IMR-90 (cell line): ENCODE results near the gene CDYL2. TPM values are rescaled to one million over a fixed set of nuclear protein-coding genes. Genes with fewer than 3 reads are reported as not detected.

Source experiments
- ATAC-seq: fragments of 200-7000 bp; cut with Tn5 transposase; 2 replicates; pipeline ENCODE4 v1.9.1; 2020; ENCODE audit warnings: low read depth, mild to moderate bottlenecking, moderate library complexity
- BruUV-seq: library from RNA; stranded (reverse); fragments of 400-500 nt; replicated peaks from 2 replicates; lab custom pipeline; 2021; lab: Mats Ljungman, UMichigan
- CTCF ChIA-PET: fragments of 300-600 bp; formaldehyde crosslinking; extraction: SDS; loops from one replicate; lab custom pipeline; 2021; ENCODE audit warnings: antibody characterized with exemption; lab: Yijun Ruan, JAX
- POLR2A ChIA-PET: fragments of 300-600 bp; sonication (Branson Sonifier 250); formaldehyde crosslinking; loops from one replicate; lab custom pipeline; 2022; ENCODE audit warnings: antibody characterized with exemption; ENCODE audit not compliant: unreplicated experiment; lab: Charles Lee
- DNase-seq: peaks from one replicate; pipeline ENCODE4 v3.0.0; 2013
- H2AFZ ChIP-seq: replicated peaks from 2 replicates; pipeline ENCODE3; 2013; ENCODE audit warnings: low read length, mild to moderate bottlenecking; ENCODE audit not compliant: poor library complexity
- H2AK5ac ChIP-seq: 2 replicates; pipeline ENCODE4 v1.6.1; 2013; ENCODE audit warnings: low read depth, low read length, inconsistent platforms
- H2AK9ac ChIP-seq: replicated peaks from 2 replicates; pipeline ENCODE3; 2013; ENCODE audit warnings: mild to moderate bottlenecking, low read depth, low read length, moderate library complexity; ENCODE audit not compliant: poor library complexity
- H2BK120ac ChIP-seq: 2 replicates; pipeline ENCODE4 v1.6.1; 2013; ENCODE audit warnings: low read depth, low read length, inconsistent platforms
- H2BK15ac ChIP-seq: 3 replicates; pipeline ENCODE4 v1.6.1; 2013; ENCODE audit warnings: low read depth, low read length, inconsistent platforms
- H2BK20ac ChIP-seq: 2 replicates; pipeline ENCODE4 v1.6.1; 2013; ENCODE audit warnings: low read depth, mild to moderate bottlenecking, inconsistent platforms, low read length, moderate library complexity
- H2BK5ac ChIP-seq: 2 replicates; pipeline ENCODE4 v1.6.1; 2013; ENCODE audit warnings: mild to moderate bottlenecking, low read depth, low read length, inconsistent platforms; ENCODE audit not compliant: poor library complexity, severe bottlenecking
- H3K14ac ChIP-seq: replicated peaks from 2 replicates; pipeline ENCODE4 v1.6.1; 2013; ENCODE audit warnings: low read depth, low read length, inconsistent platforms
- H3K18ac ChIP-seq: 2 replicates; pipeline ENCODE4 v1.6.1; 2013; ENCODE audit warnings: low read depth, low read length, control low read depth
- H3K23ac ChIP-seq: 2 replicates; pipeline ENCODE4 v1.6.1; 2013; ENCODE audit warnings: low read depth, low read length, inconsistent platforms
- H3K27ac ChIP-seq: 2 replicates; pipeline ENCODE4 v1.5.1; 2013; ENCODE audit warnings: mild to moderate bottlenecking, control low read depth, low read length; ENCODE audit not compliant: insufficient read depth
- H3K27me3 ChIP-seq: 2 replicates; pipeline ENCODE4 v1.6.1; 2013; ENCODE audit warnings: low read length; ENCODE audit not compliant: control insufficient read depth, insufficient read depth
- H3K36me3 ChIP-seq: 2 replicates; pipeline ENCODE4 v1.6.1; 2013; ENCODE audit warnings: low read length, mixed read lengths; ENCODE audit not compliant: control insufficient read depth, insufficient read depth
- H3K4ac ChIP-seq: 2 replicates; pipeline ENCODE4 v1.6.1; 2013; ENCODE audit warnings: low read depth, low read length, inconsistent platforms
- H3K4me1 ChIP-seq: 2 replicates; pipeline ENCODE4 v1.6.1; 2013; ENCODE audit warnings: low read length, mixed read lengths; ENCODE audit not compliant: control insufficient read depth, insufficient read depth
- H3K4me2 ChIP-seq: 2 replicates; pipeline ENCODE4 v1.6.1; 2013; ENCODE audit warnings: low read depth, mild to moderate bottlenecking, control low read depth, low read length, moderate library complexity
- H3K4me3 ChIP-seq: 2 replicates; pipeline ENCODE4 v1.5.1; 2013; ENCODE audit warnings: low read depth, mild to moderate bottlenecking, control low read depth, low read length, moderate library complexity; ENCODE audit not compliant: insufficient read depth
- H3K56ac ChIP-seq: 2 replicates; pipeline ENCODE4 v1.6.1; 2013; ENCODE audit warnings: low read length, inconsistent platforms; ENCODE audit not compliant: insufficient read depth; ENCODE audit errors: extremely low read depth
- H3K79me1 ChIP-seq, 2 experiments: 2 replicates each; pipeline ENCODE4 v1.6.1; 2013; ENCODE audit warnings: low read length in 2 of 2, inconsistent platforms in 1 of 2, low read depth in 1 of 2
- H3K9ac ChIP-seq: 2 replicates; pipeline ENCODE4 v1.6.1; 2013; ENCODE audit warnings: low read depth, low read length, control low read depth
- H3K9me1 ChIP-seq: 2 replicates; pipeline ENCODE4 v1.6.1; 2013; ENCODE audit warnings: low read length, inconsistent platforms; ENCODE audit not compliant: insufficient read depth
- H3K9me3 ChIP-seq: 2 replicates; pipeline ENCODE4 v1.6.1; 2013; ENCODE audit warnings: low read length; ENCODE audit not compliant: control insufficient read depth, insufficient read depth
- H4K20me1 ChIP-seq: 2 replicates; pipeline ENCODE4 v1.6.1; 2013; ENCODE audit warnings: low read length, inconsistent platforms; ENCODE audit not compliant: insufficient read depth
- H4K5ac ChIP-seq: 2 replicates; pipeline ENCODE4 v1.6.1; 2013; ENCODE audit warnings: mild to moderate bottlenecking, low read depth, low read length, control low read depth
- H4K8ac ChIP-seq, 2 experiments: 2 replicates each; pipeline ENCODE4 v1.6.1; 2013; ENCODE audit warnings: low read depth in 2 of 2, low read length in 2 of 2, control low read depth in 1 of 2, inconsistent platforms in 1 of 2
- H4K91ac ChIP-seq: 2 replicates; pipeline ENCODE4 v1.6.1; 2013; ENCODE audit warnings: low read depth, low read length, inconsistent platforms; ENCODE audit not compliant: insufficient read depth
- BHLHE40 ChIP-seq: fragments of 150-350 bp; IDR thresholded peaks from 2 replicates; pipeline ENCODE4 v1.6.1; 2016; ENCODE audit warnings: mild to moderate bottlenecking, low read depth, low read length
- CEBPB ChIP-seq: IDR thresholded peaks from 2 replicates; pipeline ENCODE4 v1.6.1; 2012; ENCODE audit warnings: low read depth, low read length, improper control_type of control experiment
- CHD1 ChIP-seq: IDR thresholded peaks from 2 replicates; pipeline ENCODE4 v1.6.1; 2012; ENCODE audit warnings: low read depth, low read length, improper control_type of control experiment
- FOS ChIP-seq: fragments of 150-350 bp; IDR thresholded peaks from 2 replicates; pipeline ENCODE4 v1.6.1; 2016; ENCODE audit warnings: low read depth, low read length
- MAFK ChIP-seq: IDR thresholded peaks from 2 replicates; pipeline ENCODE4 v1.6.1; 2012; ENCODE audit warnings: low read depth, low read length, improper control_type of control experiment
- MAZ ChIP-seq: IDR thresholded peaks from 2 replicates; pipeline ENCODE4 v1.6.1; 2012; ENCODE audit warnings: low read depth, mild to moderate bottlenecking, low read length, improper control_type of control experiment, moderate library complexity, borderline replicate concordance
- MXI1 ChIP-seq: IDR thresholded peaks from 2 replicates; pipeline ENCODE4 v1.6.1; 2012; ENCODE audit warnings: low read depth, mild to moderate bottlenecking, low read length, moderate library complexity, borderline replicate concordance
- NFE2L2 ChIP-seq: fragments of 150-350 bp; IDR thresholded peaks from 2 replicates; pipeline ENCODE4 v1.6.1; 2016; ENCODE audit warnings: low read depth, mild to moderate bottlenecking, low read length
- POLR2A ChIP-seq: IDR thresholded peaks from 2 replicates; pipeline ENCODE4 v1.6.1; 2012; ENCODE audit warnings: mild to moderate bottlenecking, low read depth, low read length
- RAD21 ChIP-seq: IDR thresholded peaks from 2 replicates; pipeline ENCODE4 v1.6.1; 2012; ENCODE audit warnings: low read length, improper control_type of control experiment
- RCOR1 ChIP-seq: IDR thresholded peaks from 2 replicates; pipeline ENCODE4 v1.6.1; 2012; ENCODE audit warnings: mild to moderate bottlenecking, low read length, improper control_type of control experiment; ENCODE audit not compliant: insufficient replicate concordance
- RFX5 ChIP-seq: IDR thresholded peaks from 2 replicates; pipeline ENCODE4 v1.8.0; 2012; ENCODE audit warnings: low read depth, mild to moderate bottlenecking, low read length, moderate library complexity
- SMC3 ChIP-seq: fragments of 150-350 bp; IDR thresholded peaks from 2 replicates; pipeline ENCODE4 v1.6.1; 2016; ENCODE audit warnings: low read depth, mild to moderate bottlenecking, antibody characterized with exemption, low read length, moderate library complexity
- WGBS, 2 experiments: methylation state at CpG; one replicate each; pipeline versions ENCODE4 v1.1.5 to v1.1.7; 2013; ENCODE audit warnings: missing lambda C conversion rate in 2 of 2; ENCODE audit not compliant: insufficient read length in 1 of 2; ENCODE audit errors: extremely low coverage in 2 of 2; 5-methylcytosine and 5-hydroxymethylcytosine counted together
- dilution Hi-C: fragments of 300-500 bp; cut with HindIII; formaldehyde crosslinking; loops from one replicate; pipeline ENCODE4 v1.14.3; 2018; ENCODE audit warnings: low sequenced_read_pairs; ENCODE audit not compliant: unreplicated experiment
- in situ Hi-C: fragments of 300-500 bp; cut with MboI; formaldehyde crosslinking; loops from 3 replicates; pipeline ENCODE4 v1.14.3; 2019; ENCODE audit warnings: low sequenced_read_pairs, inconsistent platforms, mixed read lengths
- intact Hi-C: fragments of 100-400 bp; cut with micrococcal nuclease; formaldehyde crosslinking; loops from 2 replicates; pipeline ENCODE4 v1.10.0; 2022
- polyA plus RNA-seq, 3 experiments: library from polyadenylated mRNA; depleted of rRNA; stranded (reverse); fragments of >200 nt; gene quantifications; 2 replicates each; pipeline ENCODE4 v1.2.3, GENCODE V29; 2012; ENCODE audit warnings: low replicate concordance in 1 of 3
- total RNA-seq: library from RNA; depleted of rRNA; stranded (reverse); fragments of >200 nt; gene quantifications from 2 replicates; pipeline ENCODE4 v1.2.3, GENCODE V29; 2012
- TF ChIP-seq, protein P1 (sequence below): fragments of 150-350 bp; IDR thresholded peaks from 2 replicates; pipeline ENCODE4 v1.6.1; 2016; ENCODE audit warnings: low read depth, mild to moderate bottlenecking, low read length, moderate library complexity, borderline replicate concordance
- TF ChIP-seq, protein P2 (sequence below): fragments of 150-350 bp; IDR thresholded peaks from 2 replicates; pipeline ENCODE4 v1.6.1; 2017; ENCODE audit warnings: mild to moderate bottlenecking, antibody characterized with exemption, low read length, low read depth
- TF ChIP-seq, protein P3 (sequence below): conservative IDR thresholded peaks from 2 replicates; pipeline ENCODE4 v1.5.1; 2012; ENCODE audit warnings: mild to moderate bottlenecking, low read depth, low read length, improper control_type of control experiment

The CDYL2 gene
- total and polyA plus RNA-seq, 2 of the 4 experiments (the other 2 are of a cell fraction), result 1.2 to 3.9 TPM

GRCh38 chr16:80604600-80605355 lies 199.6 kb downstream of the CDYL2 start:
- H3K14ac ChIP-seq, result no peak overlapping the region
- no peaks in the 10 kb centered on the region for H3K9me1 ChIP-seq
- dilution Hi-C loops, result no loop called here
- ATAC-seq (no peak), DNase-seq (no peak)
- H4K91ac ChIP-seq, result no peak overlapping the region
- no peak overlapping the region for H2BK5ac ChIP-seq
- H3K27ac ChIP-seq, result no peak overlapping the region
- H2BK15ac ChIP-seq, result no peak overlapping the region
- no peak overlapping the region for H4K8ac ChIP-seq
- no CpG with 5 or more reads among the region's 8 CpGs for WGBS, 2 experiments
- no peak overlapping the region for H3K4ac ChIP-seq
- no peak for TF ChIP-seq NFE2L2
- TF ChIP-seq FOS, result no peak
- TF ChIP-seq RFX5, result no peak
- TF ChIP-seq, protein P1, sequence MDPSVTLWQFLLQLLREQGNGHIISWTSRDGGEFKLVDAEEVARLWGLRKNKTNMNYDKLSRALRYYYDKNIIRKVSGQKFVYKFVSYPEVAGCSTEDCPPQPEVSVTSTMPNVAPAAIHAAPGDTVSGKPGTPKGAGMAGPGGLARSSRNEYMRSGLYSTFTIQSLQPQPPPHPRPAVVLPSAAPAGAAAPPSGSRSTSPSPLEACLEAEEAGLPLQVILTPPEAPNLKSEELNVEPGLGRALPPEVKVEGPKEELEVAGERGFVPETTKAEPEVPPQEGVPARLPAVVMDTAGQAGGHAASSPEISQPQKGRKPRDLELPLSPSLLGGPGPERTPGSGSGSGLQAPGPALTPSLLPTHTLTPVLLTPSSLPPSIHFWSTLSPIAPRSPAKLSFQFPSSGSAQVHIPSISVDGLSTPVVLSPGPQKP, result no peak
- TF ChIP-seq SMC3, result no peak
- no peak for TF ChIP-seq MAZ
- TF ChIP-seq, protein P2, sequence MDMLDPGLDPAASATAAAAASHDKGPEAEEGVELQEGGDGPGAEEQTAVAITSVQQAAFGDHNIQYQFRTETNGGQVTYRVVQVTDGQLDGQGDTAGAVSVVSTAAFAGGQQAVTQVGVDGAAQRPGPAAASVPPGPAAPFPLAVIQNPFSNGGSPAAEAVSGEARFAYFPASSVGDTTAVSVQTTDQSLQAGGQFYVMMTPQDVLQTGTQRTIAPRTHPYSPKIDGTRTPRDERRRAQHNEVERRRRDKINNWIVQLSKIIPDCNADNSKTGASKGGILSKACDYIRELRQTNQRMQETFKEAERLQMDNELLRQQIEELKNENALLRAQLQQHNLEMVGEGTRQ, result no peak
- no peak for TF ChIP-seq MXI1
- no peak for TF ChIP-seq RAD21
- no peak for TF ChIP-seq CHD1
- no peak for TF ChIP-seq POLR2A
- no peak for TF ChIP-seq MAFK
- no peak for TF ChIP-seq CEBPB
- TF ChIP-seq RCOR1, result no peak
- no peak for TF ChIP-seq BHLHE40
- TF ChIP-seq, protein P3, sequence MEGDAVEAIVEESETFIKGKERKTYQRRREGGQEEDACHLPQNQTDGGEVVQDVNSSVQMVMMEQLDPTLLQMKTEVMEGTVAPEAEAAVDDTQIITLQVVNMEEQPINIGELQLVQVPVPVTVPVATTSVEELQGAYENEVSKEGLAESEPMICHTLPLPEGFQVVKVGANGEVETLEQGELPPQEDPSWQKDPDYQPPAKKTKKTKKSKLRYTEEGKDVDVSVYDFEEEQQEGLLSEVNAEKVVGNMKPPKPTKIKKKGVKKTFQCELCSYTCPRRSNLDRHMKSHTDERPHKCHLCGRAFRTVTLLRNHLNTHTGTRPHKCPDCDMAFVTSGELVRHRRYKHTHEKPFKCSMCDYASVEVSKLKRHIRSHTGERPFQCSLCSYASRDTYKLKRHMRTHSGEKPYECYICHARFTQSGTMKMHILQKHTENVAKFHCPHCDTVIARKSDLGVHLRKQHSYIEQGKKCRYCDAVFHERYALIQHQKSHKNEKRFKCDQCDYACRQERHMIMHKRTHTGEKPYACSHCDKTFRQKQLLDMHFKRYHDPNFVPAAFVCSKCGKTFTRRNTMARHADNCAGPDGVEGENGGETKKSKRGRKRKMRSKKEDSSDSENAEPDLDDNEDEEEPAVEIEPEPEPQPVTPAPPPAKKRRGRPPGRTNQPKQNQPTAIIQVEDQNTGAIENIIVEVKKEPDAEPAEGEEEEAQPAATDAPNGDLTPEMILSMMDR, result no peak
- no peak overlapping the region for H4K5ac ChIP-seq
- H3K4me2 ChIP-seq, result no peak overlapping the region
- H3K9ac ChIP-seq, result no peak overlapping the region
- H3K18ac ChIP-seq, result no peak overlapping the region
- no peaks in the 10 kb centered on the region; the same call in 1 of the 2 replicates for H3K4me1 ChIP-seq
- H3K36me3 ChIP-seq, result no peaks in the 10 kb centered on the region
- H3K9me3 ChIP-seq, result peaks cover 3% of the 10 kb centered on the region; the same call in 1 of the 2 replicates
- no peak overlapping the region for H2BK120ac ChIP-seq
- H3K56ac ChIP-seq, result no peak overlapping the region
- H3K27me3 ChIP-seq, result no peaks in the 10 kb centered on the region
- no peak overlapping the region for H2BK20ac ChIP-seq
- intact Hi-C loops, result no loop called here
- ChIA-PET POLR2A (no interaction called here), CTCF (no interaction called here)
- no peak overlapping the region for H2AK5ac ChIP-seq
- H2AK9ac ChIP-seq, result no peak overlapping the region
- no peaks in the 10 kb centered on the region for H3K79me1 ChIP-seq
- BruUV-seq, result no TSS peak
- no peaks in the 10 kb centered on the region for H4K20me1 ChIP-seq
- no peak overlapping the region for H2AFZ ChIP-seq
- H3K23ac ChIP-seq, result no peak overlapping the region
- H3K4me3 ChIP-seq, result no peak overlapping the region
- in situ Hi-C loops, result no loop called here
